DMS153 treated with DMSO at 0.1 percent for 48 hours (cell line): Measurements from ENCODE around the gene ARL15.
"Not testable (repeated sequence)": the region's sequence is repeated elsewhere in the genome, so short reads cannot be mapped to it uniquely, and the experiment has no call there.

Source experiments
- DNase-seq: peaks from one replicate; lab custom pipeline; 2025; ENCODE audit not compliant: unreplicated experiment; lab: John Stamatoyannopoulos, UW

ARL15 gene

GRCh38 chr5:54103871-54104270 is 206.5 kb downstream of the ARL15 start:
- DNase-seq: no peak

- DNase-seq: no peak
Observed at GRCh38 chr5:54098267-54098666, 212.1 kb downstream of the ARL15 start.

GRCh38 chr5:54095969-54096368 is 214.4 kb downstream of the ARL15 start:
- DNase-seq: no peak

DNA sequence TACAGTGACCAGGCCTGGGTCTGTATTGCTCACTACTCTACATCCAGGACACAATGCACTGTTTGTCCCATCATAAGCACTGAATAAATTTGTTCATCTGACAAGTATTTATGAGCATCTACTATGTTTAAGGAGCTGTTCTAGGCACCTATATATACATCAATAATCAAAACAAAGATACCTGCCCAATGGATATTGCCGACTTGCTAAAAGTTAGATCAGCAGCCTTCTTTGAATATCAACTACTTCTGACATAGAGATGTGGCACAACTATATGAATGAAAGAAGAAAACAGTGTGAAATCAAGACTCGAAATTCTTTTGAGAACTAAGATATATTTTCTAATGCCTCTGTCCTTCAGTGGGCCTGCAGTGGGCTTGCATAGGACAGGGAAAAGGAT is 215.7 kb downstream of the ARL15 start:
- no peak for DNase-seq

GRCh38 chr5:54093861-54094260 is 216.5 kb downstream of the ARL15 start:
- DNase-seq: no peak

GRCh38 chr5:54093081-54093492 is 217.3 kb downstream of the ARL15 start:
- no peak for DNase-seq

DNA sequence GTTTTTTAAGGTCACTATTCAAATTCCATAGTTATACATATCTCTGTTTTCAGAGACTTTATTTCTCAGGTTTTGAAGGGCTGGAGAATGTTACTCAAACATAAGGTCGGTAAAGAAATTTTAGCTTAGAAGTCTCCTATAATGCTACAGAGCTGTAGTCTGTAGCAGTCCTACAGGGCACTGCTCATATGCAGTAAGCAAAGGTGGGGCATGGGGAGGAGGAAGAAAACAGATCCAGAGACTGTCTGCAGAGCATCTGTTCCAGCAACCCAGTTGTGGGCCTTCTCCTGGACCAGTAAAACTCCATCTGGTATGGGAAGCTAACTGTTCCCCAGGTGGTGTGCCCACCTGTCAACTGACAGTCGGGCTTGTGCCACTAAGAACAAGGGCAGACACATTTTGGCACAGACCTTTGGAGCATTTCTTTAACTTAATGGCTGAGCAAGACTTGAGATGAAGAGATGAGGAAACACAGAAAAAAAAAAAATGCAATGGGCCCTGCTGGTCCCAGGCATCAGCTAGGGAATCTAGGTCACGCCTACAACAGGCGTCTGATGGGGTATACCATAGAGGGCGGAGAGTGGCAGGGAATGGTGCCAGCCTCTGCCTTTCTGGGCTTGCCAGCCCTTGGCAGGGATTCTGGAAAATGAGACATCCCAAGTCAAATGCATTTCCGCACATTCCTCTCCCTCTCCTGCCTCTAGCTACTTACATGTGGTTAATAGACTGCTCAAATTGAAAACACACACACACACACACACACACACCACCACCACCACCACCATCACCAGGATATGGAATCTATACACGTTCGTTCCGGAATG is 218.9 kb downstream of the ARL15 start:
- no peak for DNase-seq

GRCh38 chr5:54090495-54091120 is 219.8 kb downstream of the ARL15 start:
- no peak for DNase-seq

DNA sequence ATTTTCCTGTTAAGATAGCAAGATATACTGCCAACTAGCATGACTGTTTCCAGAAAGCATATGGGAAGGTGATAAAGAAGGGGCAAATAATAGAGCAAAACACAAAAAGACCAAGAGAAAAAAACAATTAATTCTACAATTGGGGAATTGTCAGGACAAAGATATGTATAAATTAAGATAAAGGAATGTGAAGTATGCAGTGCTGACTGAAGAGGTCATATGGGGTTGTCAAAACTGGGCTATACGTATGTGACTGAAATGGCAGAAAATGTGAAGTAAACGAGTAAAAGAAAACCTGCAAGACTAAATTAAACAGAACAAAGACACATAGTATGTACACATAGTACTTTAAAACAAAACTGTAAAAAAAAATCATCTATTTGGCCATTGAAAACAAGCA is 222.3 kb downstream of the ARL15 start:
- DNase-seq: no peak

DNA sequence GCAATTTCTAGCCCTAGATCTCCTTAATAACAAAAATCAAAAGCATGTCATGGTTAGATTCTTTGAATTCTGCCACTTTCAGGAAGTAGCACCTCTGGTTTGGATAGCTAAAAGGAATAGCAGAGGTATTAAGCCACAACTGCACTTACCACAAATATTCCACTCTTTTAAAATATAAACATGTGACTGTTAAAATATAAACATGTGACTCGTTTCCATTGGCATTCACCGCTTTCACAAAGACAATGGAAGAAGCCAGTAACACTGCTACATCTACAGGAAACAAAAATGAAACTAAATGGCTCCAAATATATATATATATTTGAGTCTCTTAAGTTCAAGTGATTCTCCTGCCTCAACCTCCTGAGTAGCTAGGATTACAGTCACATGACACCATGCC is 222.9 kb downstream of the ARL15 start:
- DNase-seq: no peak

GRCh38 chr5:54086191-54086590 is 224.2 kb downstream of the ARL15 start:
- DNase-seq: no peak

- DNase-seq: no peak
Observed at GRCh38 chr5:54084696-54085095, 225.7 kb downstream of the ARL15 start.

GRCh38 chr5:54083851-54084250 is 226.5 kb downstream of the ARL15 start:
- DNase-seq: no peak

GRCh38 chr5:54083245-54083644 is 227.1 kb downstream of the ARL15 start:
- DNase-seq: no peak

- no peak for DNase-seq
Observed at GRCh38 chr5:54081415-54081814, 229.0 kb downstream of the ARL15 start.

GRCh38 chr5:54080831-54081230 is 229.5 kb downstream of the ARL15 start:
- DNase-seq: no peak

DNA sequence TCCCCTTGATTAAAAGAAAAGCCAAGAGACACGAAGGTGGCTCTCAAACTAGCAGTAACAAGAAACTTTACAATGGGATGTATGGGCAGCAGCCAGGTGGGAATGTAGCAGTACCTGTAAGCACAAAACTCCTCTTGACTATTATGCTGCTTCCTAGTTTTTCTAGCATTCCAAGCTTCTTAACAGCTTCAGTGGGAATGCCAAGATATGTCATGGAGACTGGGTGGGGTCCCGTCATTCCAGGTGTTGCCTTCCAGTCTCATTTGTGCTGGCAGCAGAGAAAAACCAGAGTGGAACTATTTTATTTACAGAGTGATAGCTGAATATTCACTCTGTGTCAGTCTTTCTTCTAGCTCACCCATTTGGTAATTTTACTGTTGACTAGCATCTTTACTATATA is 236.6 kb downstream of the ARL15 start:
- no peak for DNase-seq

DNA sequence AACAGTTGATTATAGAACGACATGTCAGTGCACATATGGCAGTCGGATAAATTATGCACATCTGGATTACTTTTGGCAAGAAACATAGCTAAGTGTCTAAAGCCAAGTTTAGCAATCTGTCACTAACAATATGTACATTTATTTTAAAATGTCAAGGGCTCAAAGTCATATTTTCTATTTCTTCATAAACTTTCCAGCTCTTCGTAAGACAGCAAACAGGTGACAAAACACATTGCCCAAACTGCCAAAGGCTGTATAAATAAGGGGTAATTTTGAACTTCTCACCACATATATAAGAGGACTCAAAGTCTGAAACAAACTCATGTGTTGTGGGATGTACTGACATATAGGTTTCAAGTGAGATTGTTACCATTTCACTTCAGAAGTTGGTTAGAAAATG is 237.2 kb downstream of the ARL15 start:
- no peak for DNase-seq

GRCh38 chr5:54066433-54066832 is 243.9 kb downstream of the ARL15 start:
- DNase-seq: no peak

GRCh38 chr5:54063817-54064216 is 246.6 kb downstream of the ARL15 start:
- no peak for DNase-seq

DNA sequence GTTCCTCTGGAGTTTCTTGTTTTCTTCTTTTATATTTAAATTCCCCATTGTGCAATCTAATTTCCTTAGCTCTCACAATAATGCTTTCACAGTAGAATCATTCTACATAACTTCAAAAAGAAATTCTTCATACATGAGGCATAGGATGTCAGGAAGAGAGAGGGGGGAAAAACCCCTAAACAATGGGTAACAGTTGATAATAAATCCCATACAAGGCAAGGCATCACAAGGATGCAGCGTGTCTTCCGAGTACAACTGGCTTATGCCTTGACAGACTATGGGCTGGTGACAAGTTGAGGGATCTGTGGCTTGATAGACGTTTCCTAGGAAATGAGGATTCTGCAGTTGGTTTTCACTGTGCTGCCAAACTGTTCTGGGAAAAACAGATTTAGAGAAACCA is 247.4 kb downstream of the ARL15 start:
- DNase-seq: no peak

GRCh38 chr5:54060919-54061318 is 249.5 kb downstream of the ARL15 start:
- not testable (repeated sequence) for DNase-seq

DNA sequence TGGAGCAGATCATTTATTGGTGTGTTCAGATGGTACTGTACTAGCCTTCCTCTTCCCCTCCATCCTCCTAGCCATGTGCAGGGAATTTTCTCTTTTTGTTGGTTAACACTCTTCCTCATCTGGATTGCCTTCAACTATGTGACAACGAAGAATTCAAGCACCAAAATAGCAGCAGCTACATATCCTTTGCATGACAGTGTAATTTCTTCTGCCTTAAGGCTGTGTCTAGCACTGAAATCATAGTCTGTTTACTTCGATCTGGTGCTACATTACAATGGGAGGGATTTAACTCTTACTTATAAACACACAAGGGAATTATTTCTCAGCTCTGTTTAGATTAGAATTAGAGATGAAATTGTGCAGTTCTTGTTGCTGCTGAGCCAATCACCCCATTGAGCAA is 260.4 kb downstream of the ARL15 start:
- no peak for DNase-seq
